Neural cell (in vitro differentiated cells): ENCODE data around the gene CTSL. TPM values are rescaled to one million over a fixed set of nuclear protein-coding genes. Genes with fewer than 3 reads are reported as not detected.

Experiments
- H2AFZ ChIP-seq: fragments of 200-600, 300-800 bp; sonication (generic), shearing (Covaris generic); 2 replicates; pipeline ENCODE4 v1.6.0; 2014; ENCODE audit warnings: low read depth, mild to moderate bottlenecking, antibody characterized with exemption, low read length, moderate library complexity
- H3F3A ChIP-seq: fragments of 200-600 bp; shearing (Covaris generic); 2 replicates; pipeline ENCODE4 v1.6.1; 2016; ENCODE audit warnings: mild to moderate bottlenecking, moderate library complexity, mixed read lengths, antibody characterized with exemption, low read length; ENCODE audit not compliant: insufficient read depth, poor library complexity, severe bottlenecking
- H3K27ac ChIP-seq: fragments of 200-600, 300-800 bp; sonication (generic), shearing (Covaris generic); 2 replicates; pipeline ENCODE4 v1.5.1; 2014; ENCODE audit warnings: mild to moderate bottlenecking, low read length, moderate library complexity
- H3K27me3 ChIP-seq: fragments of 300-800, 200-600 bp; sonication (generic), shearing (Covaris generic); 2 replicates; pipeline ENCODE4 v1.6.0; 2014; ENCODE audit warnings: mild to moderate bottlenecking, low read depth, low read length, moderate library complexity; ENCODE audit not compliant: insufficient read depth
- H3K36me3 ChIP-seq: fragments of 300-800, 200-600 bp; sonication (generic), shearing (Covaris generic); 2 replicates; pipeline ENCODE4 v1.5.1; 2014; ENCODE audit warnings: mild to moderate bottlenecking, antibody characterized with exemption, low read length, moderate library complexity; ENCODE audit not compliant: insufficient read depth
- H3K4me2 ChIP-seq: fragments of 300-800, 200-600 bp; sonication (generic), shearing (Covaris generic); 2 replicates; pipeline ENCODE4 v1.6.0; 2014; ENCODE audit warnings: mild to moderate bottlenecking, low read length
- H3K4me3 ChIP-seq: fragments of 300-800, 200-600 bp; sonication (generic), shearing (Covaris generic); 2 replicates; pipeline ENCODE4 v1.5.1; 2014; ENCODE audit warnings: mild to moderate bottlenecking, low read length, moderate library complexity
- H3K79me2 ChIP-seq: fragments of 200-600 bp; shearing (Covaris generic); replicated peaks from 2 replicates; pipeline ENCODE4 v1.6.0; 2014; ENCODE audit warnings: mild to moderate bottlenecking, low read length, moderate library complexity; ENCODE audit not compliant: insufficient read depth
- H3K9ac ChIP-seq: fragments of 300-800, 200-600 bp; sonication (generic), shearing (Covaris generic); 2 replicates; pipeline ENCODE4 v1.6.1; 2016; ENCODE audit warnings: mild to moderate bottlenecking, low read length, mixed read lengths
- H3K9me2 ChIP-seq: fragments of 200-600 bp; shearing (Covaris generic); 2 replicates; pipeline ENCODE4 v1.6.1; 2016; ENCODE audit warnings: mild to moderate bottlenecking, low read length, mixed read lengths; ENCODE audit not compliant: insufficient read depth
- H3K9me3 ChIP-seq: fragments of 200-600, 300-800 bp; sonication (generic), shearing (Covaris generic); 2 replicates; pipeline ENCODE4 v1.6.1; 2016; ENCODE audit warnings: mild to moderate bottlenecking, mixed run types, low read length, moderate library complexity, mixed read lengths
- H4K20me1 ChIP-seq: fragments of 200-600 bp; shearing (Covaris generic); 2 replicates; pipeline ENCODE4 v1.6.1; 2016; ENCODE audit warnings: mild to moderate bottlenecking, mixed run types; ENCODE audit not compliant: insufficient read depth
- EP300 ChIP-seq: fragments of 450-650 bp; conservative IDR thresholded peaks from 2 replicates; pipeline ENCODE4 v1.6.1; 2014; ENCODE audit warnings: antibody characterized with exemption, mild to moderate bottlenecking, moderate library complexity; ENCODE audit not compliant: poor library complexity, severe bottlenecking
- EZH2 ChIP-seq: fragments of 200-600, 300-800 bp; shearing (Covaris generic), sonication (generic); IDR thresholded peaks from 2 replicates; pipeline ENCODE4 v1.6.1; 2014; ENCODE audit warnings: antibody characterized with exemption, low read length, borderline replicate concordance, mild to moderate bottlenecking; ENCODE audit not compliant: insufficient read depth, poor library complexity, severe bottlenecking
- MXI1 ChIP-seq: fragments of 450-650 bp; conservative IDR thresholded peaks from 2 replicates; pipeline ENCODE4 v1.6.1; 2014; ENCODE audit warnings: antibody characterized with exemption, mild to moderate bottlenecking; ENCODE audit not compliant: poor library complexity, severe bottlenecking
- POLR2AphosphoS5 ChIP-seq: IDR thresholded peaks from 2 replicates; pipeline ENCODE4 v1.6.1; 2012
- RAD21 ChIP-seq: fragments of 450-650 bp; conservative IDR thresholded peaks from 2 replicates; pipeline ENCODE4 v1.6.1; 2014; ENCODE audit warnings: antibody characterized with exemption, mild to moderate bottlenecking, moderate library complexity
- SMC3 ChIP-seq: fragments of 450-650 bp; conservative IDR thresholded peaks from 2 replicates; pipeline ENCODE4 v1.6.1; 2014; ENCODE audit warnings: antibody characterized with exemption, mild to moderate bottlenecking, moderate library complexity; ENCODE audit not compliant: poor library complexity
- TAF1 ChIP-seq: IDR thresholded peaks from 2 replicates; pipeline ENCODE4 v1.6.1; 2012; ENCODE audit warnings: low read depth
- polyA plus RNA-seq: library from polyadenylated mRNA; depleted of rRNA; stranded (reverse); fragments of >200 nt; gene quantifications from 2 replicates; pipeline ENCODE4 v1.2.3, GENCODE V29; 2014
- TF ChIP-seq, protein P1 (sequence below): IDR thresholded peaks from 2 replicates; pipeline ENCODE4 v1.6.1; 2012; ENCODE audit warnings: borderline replicate concordance
- TF ChIP-seq, protein P2 (sequence below): fragments of 450-650 bp; IDR thresholded peaks from 2 replicates; pipeline ENCODE4 v1.5.1; 2014; ENCODE audit warnings: antibody characterized with exemption, mild to moderate bottlenecking, moderate library complexity; ENCODE audit not compliant: poor library complexity, severe bottlenecking

Gene CTSL
- polyA plus RNA-seq, 1 donor from 2014 or later = 53.5 TPM

DNA sequence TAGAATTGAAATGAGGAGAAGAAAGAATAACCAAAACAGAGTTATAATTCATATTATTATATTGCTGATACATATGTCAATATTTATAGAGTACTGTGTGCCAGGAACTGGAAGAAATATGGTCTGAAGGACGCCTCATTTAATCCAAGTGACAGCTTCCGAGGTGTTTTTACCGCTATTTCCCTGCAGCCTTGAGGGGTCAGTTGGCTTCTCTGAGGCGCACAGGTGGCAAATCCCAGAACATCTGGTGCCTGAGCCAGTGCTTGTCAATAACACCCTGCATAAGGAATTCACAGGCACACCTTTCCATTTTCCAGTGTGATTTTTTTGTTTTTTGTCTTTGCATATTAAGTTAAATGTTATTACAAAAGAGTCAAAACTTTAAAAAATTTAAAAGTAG, 43.3 kb upstream of the CTSL start:
- Histone ChIP-seq H2AFZ (no peak overlapping the region), H3K9me3 (no peaks in the 10 kb centered on the region), H3K27me3 (no peaks in the 10 kb centered on the region), H3K9ac (no peak overlapping the region), H3K9me2 (no peaks in the 10 kb centered on the region), H3K27ac (no peak overlapping the region), H3K4me3 (no peak overlapping the region), H3K4me2 (no peak overlapping the region), H3F3A (no peaks in the 10 kb centered on the region), H4K20me1 (no peaks in the 10 kb centered on the region), H3K36me3 (peaks cover 7% of the 10 kb centered on the region), H3K79me2 (no peaks in the 10 kb centered on the region)
- TF ChIP-seq EZH2 (no peak), SMC3 (no peak), EP300 (no peak), TAF1 (no peak), MXI1 (no peak), RAD21 (no peak), POLR2AphosphoS5 (no peak)
- TF ChIP-seq, protein P1, sequence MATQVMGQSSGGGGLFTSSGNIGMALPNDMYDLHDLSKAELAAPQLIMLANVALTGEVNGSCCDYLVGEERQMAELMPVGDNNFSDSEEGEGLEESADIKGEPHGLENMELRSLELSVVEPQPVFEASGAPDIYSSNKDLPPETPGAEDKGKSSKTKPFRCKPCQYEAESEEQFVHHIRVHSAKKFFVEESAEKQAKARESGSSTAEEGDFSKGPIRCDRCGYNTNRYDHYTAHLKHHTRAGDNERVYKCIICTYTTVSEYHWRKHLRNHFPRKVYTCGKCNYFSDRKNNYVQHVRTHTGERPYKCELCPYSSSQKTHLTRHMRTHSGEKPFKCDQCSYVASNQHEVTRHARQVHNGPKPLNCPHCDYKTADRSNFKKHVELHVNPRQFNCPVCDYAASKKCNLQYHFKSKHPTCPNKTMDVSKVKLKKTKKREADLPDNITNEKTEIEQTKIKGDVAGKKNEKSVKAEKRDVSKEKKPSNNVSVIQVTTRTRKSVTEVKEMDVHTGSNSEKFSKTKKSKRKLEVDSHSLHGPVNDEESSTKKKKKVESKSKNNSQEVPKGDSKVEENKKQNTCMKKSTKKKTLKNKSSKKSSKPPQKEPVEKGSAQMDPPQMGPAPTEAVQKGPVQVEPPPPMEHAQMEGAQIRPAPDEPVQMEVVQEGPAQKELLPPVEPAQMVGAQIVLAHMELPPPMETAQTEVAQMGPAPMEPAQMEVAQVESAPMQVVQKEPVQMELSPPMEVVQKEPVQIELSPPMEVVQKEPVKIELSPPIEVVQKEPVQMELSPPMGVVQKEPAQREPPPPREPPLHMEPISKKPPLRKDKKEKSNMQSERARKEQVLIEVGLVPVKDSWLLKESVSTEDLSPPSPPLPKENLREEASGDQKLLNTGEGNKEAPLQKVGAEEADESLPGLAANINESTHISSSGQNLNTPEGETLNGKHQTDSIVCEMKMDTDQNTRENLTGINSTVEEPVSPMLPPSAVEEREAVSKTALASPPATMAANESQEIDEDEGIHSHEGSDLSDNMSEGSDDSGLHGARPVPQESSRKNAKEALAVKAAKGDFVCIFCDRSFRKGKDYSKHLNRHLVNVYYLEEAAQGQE = no peak
- TF ChIP-seq, protein P2, sequence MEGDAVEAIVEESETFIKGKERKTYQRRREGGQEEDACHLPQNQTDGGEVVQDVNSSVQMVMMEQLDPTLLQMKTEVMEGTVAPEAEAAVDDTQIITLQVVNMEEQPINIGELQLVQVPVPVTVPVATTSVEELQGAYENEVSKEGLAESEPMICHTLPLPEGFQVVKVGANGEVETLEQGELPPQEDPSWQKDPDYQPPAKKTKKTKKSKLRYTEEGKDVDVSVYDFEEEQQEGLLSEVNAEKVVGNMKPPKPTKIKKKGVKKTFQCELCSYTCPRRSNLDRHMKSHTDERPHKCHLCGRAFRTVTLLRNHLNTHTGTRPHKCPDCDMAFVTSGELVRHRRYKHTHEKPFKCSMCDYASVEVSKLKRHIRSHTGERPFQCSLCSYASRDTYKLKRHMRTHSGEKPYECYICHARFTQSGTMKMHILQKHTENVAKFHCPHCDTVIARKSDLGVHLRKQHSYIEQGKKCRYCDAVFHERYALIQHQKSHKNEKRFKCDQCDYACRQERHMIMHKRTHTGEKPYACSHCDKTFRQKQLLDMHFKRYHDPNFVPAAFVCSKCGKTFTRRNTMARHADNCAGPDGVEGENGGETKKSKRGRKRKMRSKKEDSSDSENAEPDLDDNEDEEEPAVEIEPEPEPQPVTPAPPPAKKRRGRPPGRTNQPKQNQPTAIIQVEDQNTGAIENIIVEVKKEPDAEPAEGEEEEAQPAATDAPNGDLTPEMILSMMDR = no peak

DNA sequence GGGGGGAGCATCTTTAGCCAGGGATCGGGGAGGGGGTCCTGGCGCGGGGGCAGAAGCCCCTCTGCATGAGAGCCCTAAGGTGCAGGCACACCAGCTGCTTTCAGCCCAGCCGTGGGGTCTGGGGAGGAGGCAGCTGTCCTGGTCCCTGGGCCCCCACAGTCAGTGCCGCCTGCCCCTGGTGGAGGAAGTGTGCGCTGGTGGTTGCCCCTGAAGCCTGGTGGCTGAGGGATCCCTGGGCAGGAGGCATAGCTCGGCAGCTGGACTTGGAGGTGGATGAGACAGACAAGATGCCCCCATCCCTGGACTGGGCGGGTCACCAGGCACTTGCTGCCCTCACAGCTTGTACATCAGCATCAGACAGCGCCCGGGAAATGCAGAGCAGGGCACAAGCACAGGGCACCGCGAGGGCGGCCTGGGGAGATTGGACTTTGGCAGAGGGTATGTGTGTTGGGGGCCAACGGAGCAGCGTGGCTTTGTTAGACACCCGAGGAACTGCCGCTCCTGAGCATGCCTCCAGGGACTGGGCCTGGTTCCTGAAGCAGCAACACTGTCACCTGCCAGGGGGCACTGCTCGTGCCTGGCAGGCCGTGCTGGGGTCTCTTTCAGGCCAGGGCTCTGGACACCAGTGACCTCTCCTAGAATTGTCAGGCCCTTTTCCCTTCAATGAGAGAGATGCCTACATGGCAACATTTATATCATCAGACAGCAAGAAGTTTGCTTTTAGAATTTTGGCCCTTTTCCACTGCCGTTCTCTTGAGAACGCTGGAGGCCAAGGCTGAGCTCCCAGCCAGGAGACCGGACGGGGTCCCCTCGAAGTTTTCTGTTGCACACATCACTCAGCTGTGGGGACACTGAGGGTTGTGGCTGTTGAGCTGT, 41.9 kb upstream of the CTSL start:
- no peaks in the 10 kb centered on the region for H3K9me3 ChIP-seq
- no peaks in the 10 kb centered on the region for H3K79me2 ChIP-seq
- H3K9me2 ChIP-seq = no peaks in the 10 kb centered on the region
- no peak for TF ChIP-seq POLR2AphosphoS5
- TF ChIP-seq EZH2 = no peak
- no peak for TF ChIP-seq TAF1
- H3K36me3 ChIP-seq = peaks cover 7% of the 10 kb centered on the region
- H3K27me3 ChIP-seq = no peaks in the 10 kb centered on the region
- H4K20me1 ChIP-seq = no peaks in the 10 kb centered on the region
- H3K4me2 ChIP-seq = no peak overlapping the region
- no peak overlapping the region for H2AFZ ChIP-seq
- H3K27ac ChIP-seq = no peak overlapping the region
- no peaks in the 10 kb centered on the region for H3F3A ChIP-seq
- no peak overlapping the region for H3K4me3 ChIP-seq
- H3K9ac ChIP-seq = no peak overlapping the region
